ENCODE results near the gene RABGGTA. TPM values are rescaled to one million over a fixed set of nuclear protein-coding genes. Genes with fewer than 3 reads are reported as not detected.

RABGGTA gene
- total RNA-seq, 2 experiments from 2014 or later = 37.6 to 42.7 TPM

DNA sequence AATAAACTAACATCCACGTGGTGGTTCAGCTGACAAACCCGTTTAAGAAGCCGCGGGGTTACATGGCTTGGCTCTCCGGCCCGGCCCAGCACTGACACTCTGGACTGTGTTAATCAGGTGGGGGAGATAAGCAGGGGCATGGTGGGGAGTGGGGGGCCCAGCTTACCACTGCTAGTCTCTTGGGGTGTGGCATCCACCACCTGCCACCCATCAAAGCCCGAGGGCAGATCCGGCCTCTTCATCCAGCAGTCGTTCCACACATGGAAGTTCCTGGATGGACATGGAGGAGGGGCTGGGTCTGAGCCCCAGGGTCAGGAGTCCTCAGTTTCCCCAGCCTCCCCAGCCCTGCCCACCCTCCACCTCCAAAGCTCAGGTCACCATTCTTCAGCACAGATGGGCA, 13.3 kb downstream of the RABGGTA start:
- no peaks in the 10 kb centered on the region for H3K9me3 Mint-ChIP-seq
- H3K27ac Mint-ChIP-seq = no peak overlapping the region
- H3K4me1 Mint-ChIP-seq (ENCODE audit: low read depth) = no peaks in the 10 kb centered on the region
- no peaks in the 10 kb centered on the region for H3K36me3 Mint-ChIP-seq (ENCODE audit: low read depth)
- H3K4me3 Mint-ChIP-seq = no peak overlapping the region
- DNase-seq (no peak), ATAC-seq (no peak)
- POLR2A ChIA-PET = interaction anchor here (1.0 to 4.4 kb wide), 3 partner anchors 13 to 37 kb away, joined by 3 to 21 read pairs (median 3); partner anchors contain the start of gene RABGGTA
- intact Hi-C loops (cut with micrococcal nuclease) = no loop called here
- no peaks in the 10 kb centered on the region for H3K27me3 Mint-ChIP-seq
- CTCF ChIA-PET = interaction anchor here (0.8 to 27.8 kb wide), 4 partner anchors 11 to 43 kb away, joined by 3 to 873 read pairs (median 12); partner anchors contain the start of genes CIDEB, DHRS1, LTB4R and LTB4R2
- TF ChIP-seq, protein P1, sequence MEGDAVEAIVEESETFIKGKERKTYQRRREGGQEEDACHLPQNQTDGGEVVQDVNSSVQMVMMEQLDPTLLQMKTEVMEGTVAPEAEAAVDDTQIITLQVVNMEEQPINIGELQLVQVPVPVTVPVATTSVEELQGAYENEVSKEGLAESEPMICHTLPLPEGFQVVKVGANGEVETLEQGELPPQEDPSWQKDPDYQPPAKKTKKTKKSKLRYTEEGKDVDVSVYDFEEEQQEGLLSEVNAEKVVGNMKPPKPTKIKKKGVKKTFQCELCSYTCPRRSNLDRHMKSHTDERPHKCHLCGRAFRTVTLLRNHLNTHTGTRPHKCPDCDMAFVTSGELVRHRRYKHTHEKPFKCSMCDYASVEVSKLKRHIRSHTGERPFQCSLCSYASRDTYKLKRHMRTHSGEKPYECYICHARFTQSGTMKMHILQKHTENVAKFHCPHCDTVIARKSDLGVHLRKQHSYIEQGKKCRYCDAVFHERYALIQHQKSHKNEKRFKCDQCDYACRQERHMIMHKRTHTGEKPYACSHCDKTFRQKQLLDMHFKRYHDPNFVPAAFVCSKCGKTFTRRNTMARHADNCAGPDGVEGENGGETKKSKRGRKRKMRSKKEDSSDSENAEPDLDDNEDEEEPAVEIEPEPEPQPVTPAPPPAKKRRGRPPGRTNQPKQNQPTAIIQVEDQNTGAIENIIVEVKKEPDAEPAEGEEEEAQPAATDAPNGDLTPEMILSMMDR (IDR thresholded peaks at IDR 0.05) = no peak

DNA sequence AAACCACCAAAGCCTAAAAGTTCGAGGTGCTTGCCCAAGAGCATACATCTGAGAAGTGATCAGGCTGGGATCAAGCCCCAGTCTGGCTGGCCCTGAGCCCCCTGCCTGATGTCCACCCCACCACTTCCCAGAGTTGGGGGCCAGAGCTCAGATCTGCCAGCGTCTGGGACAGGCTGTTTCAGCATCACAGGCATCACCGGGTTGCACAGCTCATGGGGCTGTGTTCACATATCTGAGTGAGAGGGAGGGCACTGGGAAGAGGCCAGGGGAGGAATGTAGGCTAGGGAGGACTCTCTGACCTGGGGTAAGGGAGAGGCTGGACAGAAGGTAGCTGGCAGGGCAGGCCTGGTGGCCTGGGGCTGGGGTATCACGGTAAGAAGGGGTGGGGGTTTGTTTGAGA, 14.4 kb downstream of the RABGGTA start:
- TF ChIP-seq, protein P1 (IDR thresholded peaks at IDR 0.05) = no peak
- POLR2A ChIA-PET = interaction anchor here (0.7 to 4.4 kb wide), 5 partner anchors 10 to 54 kb away, joined by 3 to 21 read pairs (median 3); partner anchors contain the start of gene RABGGTA
- DNase-seq = no peak
- no peaks in the 10 kb centered on the region for H3K36me3 Mint-ChIP-seq (ENCODE audit: low read depth)
- H3K27me3 Mint-ChIP-seq = no peaks in the 10 kb centered on the region
- ATAC-seq = no peak
- no peak overlapping the region for H3K27ac Mint-ChIP-seq
- intact Hi-C loops (cut with micrococcal nuclease) = no loop called here
- no peaks in the 10 kb centered on the region for H3K9me3 Mint-ChIP-seq
- no peak overlapping the region for H3K4me3 Mint-ChIP-seq
- CTCF ChIA-PET = interaction anchor here (3.8 to 27.8 kb wide), 2 partner anchors 14 to 44 kb away, joined by 16 to 873 read pairs; partner anchors contain the start of genes CIDEB, DHRS1, LTB4R and LTB4R2
- H3K4me1 Mint-ChIP-seq (ENCODE audit: low read depth) = no peaks in the 10 kb centered on the region

DNA sequence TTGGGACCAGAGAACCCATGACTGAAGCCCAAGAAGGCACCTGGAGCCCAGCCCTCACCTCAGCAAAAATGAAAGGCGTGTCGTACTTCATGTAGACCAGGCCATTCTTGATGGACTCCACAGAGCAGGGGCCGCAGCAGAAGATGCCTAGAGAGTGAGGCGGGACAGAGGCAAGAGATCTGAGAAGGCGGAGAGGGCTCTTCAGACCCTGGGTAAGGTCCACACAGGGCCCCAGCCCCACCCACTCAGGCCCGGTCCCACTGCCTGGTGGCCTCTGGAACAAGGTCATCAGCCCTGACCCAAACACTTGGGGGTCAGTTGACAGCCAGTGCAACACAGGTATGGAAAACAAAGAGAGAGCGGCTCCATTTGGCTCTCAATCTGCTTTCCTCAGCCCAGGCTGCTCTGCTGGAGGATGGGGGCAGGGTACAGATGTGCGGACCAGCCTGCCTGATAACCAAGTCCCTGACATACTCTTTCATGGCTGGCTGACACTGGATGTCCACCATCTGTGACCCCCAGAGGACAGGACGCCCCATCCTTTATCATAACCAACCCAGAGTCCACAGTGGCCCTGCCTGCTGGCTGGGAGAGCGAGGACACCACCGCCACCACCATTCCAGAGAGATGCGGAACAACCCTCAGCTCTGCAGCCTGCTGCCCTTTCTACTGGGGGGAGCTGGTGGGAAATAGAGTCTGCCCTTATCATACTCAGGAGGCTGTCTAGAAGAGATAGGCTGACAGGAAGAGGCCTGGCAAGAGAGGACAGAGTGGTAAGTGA, 15.3 kb downstream of the RABGGTA start:
- H3K27ac Mint-ChIP-seq = no peak overlapping the region
- H3K36me3 Mint-ChIP-seq (ENCODE audit: low read depth) = no peaks in the 10 kb centered on the region
- DNase-seq = no peak
- no peak for ATAC-seq
- no peaks in the 10 kb centered on the region for H3K4me1 Mint-ChIP-seq (ENCODE audit: low read depth)
- H3K9me3 Mint-ChIP-seq = no peaks in the 10 kb centered on the region
- H3K4me3 Mint-ChIP-seq = no peak overlapping the region
- intact Hi-C loops (cut with micrococcal nuclease) = no loop called here
- no peaks in the 10 kb centered on the region for H3K27me3 Mint-ChIP-seq
- TF ChIP-seq, protein P1 (IDR thresholded peaks at IDR 0.05) = no peak
- ChIA-PET CTCF (interaction anchor here (3.8 to 27.8 kb wide), 2 partner anchors 13 to 45 kb away, joined by 16 to 873 read pairs; partner anchors contain the start of genes CIDEB, DHRS1, LTB4R and LTB4R2), POLR2A (interaction anchor here (1.0 to 4.4 kb wide), 3 partner anchors 10 to 33 kb away, joined by 3 to 21 read pairs (median 4); partner anchors contain the start of gene RABGGTA)

DNA sequence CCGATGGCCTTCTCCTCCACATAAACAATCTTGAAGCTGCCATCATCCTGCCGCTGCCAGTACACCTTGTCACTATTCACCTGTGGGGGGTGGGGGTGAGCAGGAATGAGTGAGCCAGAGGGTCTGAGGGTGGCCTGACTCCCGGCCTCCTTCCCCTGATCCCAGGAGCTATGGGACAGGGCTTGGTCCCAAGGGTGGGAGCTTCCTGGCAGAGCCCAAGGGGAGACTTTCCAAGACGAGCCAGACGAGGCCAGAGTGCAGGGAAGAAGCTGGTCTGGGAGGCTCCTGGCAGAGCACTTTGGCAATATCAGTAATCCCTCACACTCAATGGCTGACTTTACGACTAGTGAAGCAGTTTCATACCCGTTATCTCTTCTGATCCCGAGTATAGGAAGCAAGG, 16.0 kb downstream of the RABGGTA start:
- intact Hi-C loops (cut with micrococcal nuclease) = no loop called here
- no peak for DNase-seq

More for the DNA sequence above, 16.0 kb downstream of the RABGGTA start:
- ChIA-PET POLR2A (interaction anchor here (1.0 to 4.4 kb wide), 3 partner anchors 11 to 34 kb away, joined by 3 to 21 read pairs (median 4); partner anchors contain the start of gene RABGGTA), CTCF (interaction anchor here (3.8 to 27.8 kb wide), 2 partner anchors 13 to 45 kb away, joined by 16 to 873 read pairs; partner anchors contain the start of genes CIDEB, DHRS1, LTB4R and LTB4R2)
- no peaks in the 10 kb centered on the region for H3K36me3 Mint-ChIP-seq (ENCODE audit: low read depth)
- no peak overlapping the region for H3K27ac Mint-ChIP-seq
- no peak overlapping the region for H3K4me3 Mint-ChIP-seq
- no peaks in the 10 kb centered on the region for H3K9me3 Mint-ChIP-seq
- TF ChIP-seq, protein P1 (IDR thresholded peaks at IDR 0.05) = no peak
- H3K4me1 Mint-ChIP-seq (ENCODE audit: low read depth) = peaks cover 3% of the 10 kb centered on the region
- H3K27me3 Mint-ChIP-seq = no peaks in the 10 kb centered on the region
- ATAC-seq = no peak

Data from activated CD8-positive, alpha-beta T cell treated with anti-CD3 and anti-CD28 coated beads for 36 hours (primary cell).